GM10248 (cell line): ENCODE results near the gene EPHA6.

Source experiments
- CTCF ChIA-PET: fragments of 300-600 bp; sonication (Branson Sonifier 250); formaldehyde crosslinking; extraction: SDS; loops from one replicate; lab custom pipeline; 2021; ENCODE audit warnings: antibody characterized with exemption; lab: Yijun Ruan, JAX
- POLR2A ChIA-PET: fragments of 350-650 bp; sonication (Branson Sonifier 250); formaldehyde crosslinking; extraction: SDS; loops from one replicate; lab custom pipeline; 2020; ENCODE audit warnings: antibody characterized with exemption; lab: Yijun Ruan, JAX
- DNase-seq: peaks from one replicate; pipeline ENCODE4 v3.0.0; 2012; ENCODE audit errors: extremely low spot score
- CTCF ChIP-seq: IDR thresholded peaks from 2 replicates; pipeline ENCODE4 v1.5.1; 2012; ENCODE audit warnings: mild to moderate bottlenecking, low read depth; ENCODE audit errors: extremely low read depth, missing control alignments, control extremely low read depth

EPHA6 gene

GRCh38 chr3:97108136-97108535 is 293.7 kb downstream of the EPHA6 start:
- DNase-seq, result no peak
- CTCF ChIA-PET, result interaction anchor here (1.0 to 1.5 kb wide), 2 partner anchors 9 to 12 kb away, joined by 3 to 4 read pairs; no protein-coding TSS in a partner anchor
- no peak for TF ChIP-seq CTCF
- POLR2A ChIA-PET, result no interaction called here

GRCh38 chr3:97111244-97111643 is 296.9 kb downstream of the EPHA6 start:
- no peak for DNase-seq
- TF ChIP-seq CTCF, result no peak
- ChIA-PET POLR2A (no interaction called here), CTCF (interaction anchor here (0.9 kb wide), 1 partner anchor 11 kb away, joined by 3 read pairs; no protein-coding TSS in a partner anchor)

- ChIA-PET CTCF (interaction anchor here (1.4 kb wide), 1 partner anchor 10 kb away, joined by 3 read pairs; no protein-coding TSS in a partner anchor), POLR2A (no interaction called here)
- TF ChIP-seq CTCF, result no peak
- DNase-seq, result no peak
Measured at GRCh38 chr3:97121386-97121785, 307.0 kb downstream of the EPHA6 start.

GRCh38 chr3:97125902-97126499 is 311.6 kb downstream of the EPHA6 start:
- CTCF ChIA-PET, result no interaction called here
- no peak for TF ChIP-seq CTCF
- no peak for DNase-seq
- POLR2A ChIA-PET, result no interaction called here

GRCh38 chr3:97131476-97131875 is 317.1 kb downstream of the EPHA6 start:
- no peak for TF ChIP-seq CTCF
- POLR2A ChIA-PET, result no interaction called here
- no peak for DNase-seq
- CTCF ChIA-PET, result interaction anchor here (1.5 kb wide), 1 partner anchor 12 kb away, joined by 3 read pairs; no protein-coding TSS in a partner anchor

- no peak for TF ChIP-seq CTCF
- CTCF ChIA-PET, result no interaction called here
- POLR2A ChIA-PET, result no interaction called here
- DNase-seq, result no peak
Measured at GRCh38 chr3:97138914-97139541, 324.6 kb downstream of the EPHA6 start.
